ENCODE results near the gene MAP3K19. TPM values are rescaled to one million over a fixed set of nuclear protein-coding genes. Genes with fewer than 3 reads are reported as not detected.

The MAP3K19 gene
- polyA plus RNA-seq, 1 donor (not counting 4 experiments of a cell fraction or from before 2014, with no cell fraction given), result not detected

- no peak for DNase-seq (ENCODE audit: low read depth, low spot score)
- no peaks in the 10 kb centered on the region for H4K20me1 ChIP-seq (ENCODE audit: control insufficient read depth, extremely low read depth, insufficient read depth, low read length)
- no peak for FAIRE-seq
- no peak overlapping the region for H3K4me3 ChIP-seq (ENCODE audit: control insufficient read depth in 2 of 3, extremely low read depth in 1 of 3, insufficient read depth in 2 of 3, low read depth in 1 of 3, low read length in 3 of 3)
- no peaks in the 10 kb centered on the region for H3K9me1 ChIP-seq (ENCODE audit: control insufficient read depth, extremely low read depth, insufficient read depth, low read length)
- no peak for TF ChIP-seq CTCF (optimal IDR thresholded peaks at IDR 0.05 in 1 of 3, IDR thresholded peaks at IDR 0.05 in 1 of 3, conservative IDR thresholded peaks at IDR 0.05 in 1 of 3; ENCODE audit: extremely low read depth in 1 of 3, insufficient read depth in 2 of 3, low read length in 3 of 3)
- no peak for TF ChIP-seq EZH2 (IDR thresholded peaks at IDR 0.05; ENCODE audit: low read length)
- no peak overlapping the region for H3K27ac ChIP-seq (ENCODE audit: control insufficient read depth, insufficient read depth, low read length)
- H3K9me3 ChIP-seq (ENCODE audit: control insufficient read depth, low read depth, low read length), result no peaks in the 10 kb centered on the region
- H3K36me3 ChIP-seq (ENCODE audit: control insufficient read depth in 2 of 2, extremely low read depth in 1 of 2, insufficient read depth in 2 of 2, low read length in 2 of 2), result no peaks in the 10 kb centered on the region
- no peaks in the 10 kb centered on the region for H3K79me2 ChIP-seq (ENCODE audit: control insufficient read depth, insufficient read depth, low read length)
- no peak overlapping the region for H3K4me2 ChIP-seq (ENCODE audit: control insufficient read depth, extremely low read depth, insufficient read depth, low read depth, low read length)
- no peak overlapping the region for H3K9ac ChIP-seq (ENCODE audit: control insufficient read depth, extremely low read depth, insufficient read depth, low read length)
- no peaks in the 10 kb centered on the region for H3K4me1 ChIP-seq (ENCODE audit: control insufficient read depth, extremely low read depth, insufficient read depth, low read length)
- dilution Hi-C loops (cut with MboI; ENCODE audit: extremely low pct_ligation_motif_present, low sequenced_read_pairs), result no loop called here
- H2AFZ ChIP-seq (ENCODE audit: control insufficient read depth, low read length), result no peak overlapping the region
- H3K27me3 ChIP-seq (ENCODE audit: control insufficient read depth, extremely low read depth, insufficient read depth, low read length), result no peaks in the 10 kb centered on the region
Observed at GRCh38 chr2:135010200-135010942, 36.9 kb downstream of the MAP3K19 start.

- Histone ChIP-seq H4K20me1 (ENCODE audit: control insufficient read depth, extremely low read depth, insufficient read depth, low read length) (no peaks in the 10 kb centered on the region), H2AFZ (ENCODE audit: control insufficient read depth, low read length) (no peak overlapping the region), H3K36me3 (ENCODE audit: control insufficient read depth in 2 of 2, extremely low read depth in 1 of 2, insufficient read depth in 2 of 2, low read length in 2 of 2) (no peaks in the 10 kb centered on the region), H3K79me2 (ENCODE audit: control insufficient read depth, insufficient read depth, low read length) (no peaks in the 10 kb centered on the region), H3K27me3 (ENCODE audit: control insufficient read depth, extremely low read depth, insufficient read depth, low read length) (peaks cover 4% of the 10 kb centered on the region), H3K4me2 (ENCODE audit: control insufficient read depth, extremely low read depth, insufficient read depth, low read depth, low read length) (no peak overlapping the region), H3K4me1 (ENCODE audit: control insufficient read depth, extremely low read depth, insufficient read depth, low read length) (no peaks in the 10 kb centered on the region), H3K4me3 (ENCODE audit: control insufficient read depth in 2 of 3, extremely low read depth in 1 of 3, insufficient read depth in 2 of 3, low read depth in 1 of 3, low read length in 3 of 3) (no peak overlapping the region), H3K9me1 (ENCODE audit: control insufficient read depth, extremely low read depth, insufficient read depth, low read length) (no peaks in the 10 kb centered on the region), H3K9ac (ENCODE audit: control insufficient read depth, extremely low read depth, insufficient read depth, low read length) (no peak overlapping the region), H3K9me3 (ENCODE audit: control insufficient read depth, low read depth, low read length) (no peaks in the 10 kb centered on the region), H3K27ac (ENCODE audit: control insufficient read depth, insufficient read depth, low read length) (no peak overlapping the region)
- dilution Hi-C loops (cut with MboI; ENCODE audit: extremely low pct_ligation_motif_present, low sequenced_read_pairs), result no loop called here
- TF ChIP-seq CTCF (optimal IDR thresholded peaks at IDR 0.05 in 1 of 3, IDR thresholded peaks at IDR 0.05 in 1 of 3, conservative IDR thresholded peaks at IDR 0.05 in 1 of 3; ENCODE audit: extremely low read depth in 1 of 3, insufficient read depth in 2 of 3, low read length in 3 of 3) (no peak), EZH2 (IDR thresholded peaks at IDR 0.05; ENCODE audit: low read length) (no peak)
- DNase-seq (ENCODE audit: low read depth, low spot score) (no peak), FAIRE-seq (no peak)
Observed at GRCh38 chr2:135009339-135009738, 37.9 kb downstream of the MAP3K19 start.
